ENCODE measurements around the gene RNF144A.

- TF ChIP-seq, protein P1, sequence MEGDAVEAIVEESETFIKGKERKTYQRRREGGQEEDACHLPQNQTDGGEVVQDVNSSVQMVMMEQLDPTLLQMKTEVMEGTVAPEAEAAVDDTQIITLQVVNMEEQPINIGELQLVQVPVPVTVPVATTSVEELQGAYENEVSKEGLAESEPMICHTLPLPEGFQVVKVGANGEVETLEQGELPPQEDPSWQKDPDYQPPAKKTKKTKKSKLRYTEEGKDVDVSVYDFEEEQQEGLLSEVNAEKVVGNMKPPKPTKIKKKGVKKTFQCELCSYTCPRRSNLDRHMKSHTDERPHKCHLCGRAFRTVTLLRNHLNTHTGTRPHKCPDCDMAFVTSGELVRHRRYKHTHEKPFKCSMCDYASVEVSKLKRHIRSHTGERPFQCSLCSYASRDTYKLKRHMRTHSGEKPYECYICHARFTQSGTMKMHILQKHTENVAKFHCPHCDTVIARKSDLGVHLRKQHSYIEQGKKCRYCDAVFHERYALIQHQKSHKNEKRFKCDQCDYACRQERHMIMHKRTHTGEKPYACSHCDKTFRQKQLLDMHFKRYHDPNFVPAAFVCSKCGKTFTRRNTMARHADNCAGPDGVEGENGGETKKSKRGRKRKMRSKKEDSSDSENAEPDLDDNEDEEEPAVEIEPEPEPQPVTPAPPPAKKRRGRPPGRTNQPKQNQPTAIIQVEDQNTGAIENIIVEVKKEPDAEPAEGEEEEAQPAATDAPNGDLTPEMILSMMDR (IDR thresholded peaks at IDR 0.05; ENCODE audit: low read length), result no peak
- no peak for TF ChIP-seq EZH2 (optimal IDR thresholded peaks at IDR 0.05; ENCODE audit: low read depth, low read length)
These were observed 36.2 kb upstream of the RNF144A start for GRCh38 chr2:6881046-6881445.

Measured in MM.1S (cell line).